ENCODE measurements around the gene CDK14.

Gene CDK14

DNA sequence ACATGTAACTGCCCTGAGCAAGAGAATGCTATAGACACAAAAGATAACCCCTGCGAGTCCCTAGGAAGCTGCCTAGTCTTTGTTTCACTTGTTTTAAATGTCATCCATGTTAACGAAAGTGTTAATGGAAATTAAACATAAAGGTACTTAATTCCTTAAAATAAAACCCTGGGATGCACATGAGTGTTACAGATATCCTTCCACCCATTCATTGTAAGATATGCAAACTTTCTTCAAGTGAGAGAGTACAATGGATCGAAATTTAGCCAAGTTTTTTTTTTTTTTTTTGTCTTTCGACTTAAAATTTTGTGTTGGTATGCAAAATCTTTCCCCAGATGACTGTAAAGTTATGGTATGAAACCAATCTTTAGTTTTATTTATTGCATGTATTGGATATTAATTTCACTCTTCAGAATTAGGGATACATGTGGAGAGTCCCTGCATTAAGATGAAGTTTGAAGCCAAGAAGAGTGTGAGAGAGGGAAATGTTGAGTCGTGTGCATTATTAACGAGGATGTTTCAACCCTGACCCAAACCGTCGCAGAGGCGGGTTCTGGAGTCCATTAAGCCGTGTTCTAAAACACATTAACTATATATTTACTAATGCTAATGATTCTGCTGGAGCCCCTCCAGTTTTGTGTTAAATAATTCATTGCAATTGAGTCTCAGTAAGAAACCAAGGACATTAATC, 1.6 kb downstream of the CDK14 start:
- no peak for DNase-seq

DNA sequence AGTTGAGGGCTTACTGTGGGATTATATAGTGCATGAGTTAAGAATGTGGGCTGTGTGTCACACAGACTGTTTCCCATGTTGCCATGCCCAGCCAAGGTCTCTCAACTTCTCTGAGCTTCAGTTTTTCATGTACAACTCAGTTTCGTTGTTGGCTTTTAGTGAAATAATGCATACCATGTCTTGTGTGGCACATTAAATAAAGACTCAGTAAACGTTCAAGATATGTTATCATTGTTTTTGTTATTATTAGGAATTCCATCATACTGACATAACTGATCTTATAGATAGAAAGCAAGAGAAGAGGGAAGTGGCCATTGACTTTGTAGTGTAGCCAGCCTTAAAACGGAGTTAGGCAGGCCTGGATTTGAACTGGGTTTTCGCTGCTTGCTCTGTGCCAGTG, 2.9 kb downstream of the CDK14 start:
- no peak for DNase-seq

DNA sequence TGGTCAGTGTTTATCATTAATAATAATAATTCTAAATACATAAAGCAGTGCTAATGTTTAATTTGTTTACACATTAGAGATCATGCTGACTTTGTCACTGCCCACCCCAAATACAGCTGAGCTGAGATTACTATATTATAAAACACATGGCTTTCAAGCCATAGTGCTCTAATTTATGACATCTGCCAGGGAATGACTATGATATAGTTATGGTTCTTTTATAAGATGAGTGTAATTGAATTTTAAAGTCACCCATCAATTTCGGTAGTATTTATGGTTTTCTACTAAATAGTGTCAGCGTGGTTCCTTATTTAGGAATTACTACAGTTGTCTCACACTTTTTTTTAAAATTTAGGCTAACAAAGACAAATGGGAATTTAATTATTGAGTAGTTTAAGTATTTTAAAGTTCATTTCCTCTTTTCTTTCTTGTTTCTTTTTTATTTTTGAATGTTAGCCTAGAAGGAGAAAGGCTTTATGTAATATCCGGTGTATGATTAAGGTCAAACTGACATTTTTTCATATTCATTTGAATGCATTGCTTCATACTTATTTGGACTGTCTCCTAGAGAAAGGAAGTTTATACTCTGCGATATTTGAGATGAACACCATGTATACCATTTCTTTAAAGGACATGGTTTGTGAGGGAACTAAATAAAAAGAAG, 3.9 kb downstream of the CDK14 start:
- no peak for DNase-seq

DNA sequence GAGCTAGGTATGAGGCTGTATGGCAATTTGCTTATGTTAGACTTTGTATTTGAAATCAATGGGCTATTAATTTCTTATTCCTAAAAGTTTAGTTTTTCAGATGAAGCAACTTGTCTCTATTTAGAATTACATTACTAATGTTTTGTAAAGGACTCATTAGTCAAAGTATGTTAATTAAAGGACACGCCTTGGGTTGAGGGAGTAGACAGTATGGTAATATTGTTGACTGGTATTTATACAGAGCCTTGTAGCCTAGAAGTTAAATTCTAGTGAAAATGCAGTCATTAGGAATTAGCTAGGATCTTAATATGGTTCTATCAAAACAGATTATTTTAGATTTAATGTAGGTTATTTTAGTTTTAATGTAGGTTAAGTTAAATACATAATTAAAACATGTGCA, 6.2 kb downstream of the CDK14 start:
- DNase-seq = no peak

DNA sequence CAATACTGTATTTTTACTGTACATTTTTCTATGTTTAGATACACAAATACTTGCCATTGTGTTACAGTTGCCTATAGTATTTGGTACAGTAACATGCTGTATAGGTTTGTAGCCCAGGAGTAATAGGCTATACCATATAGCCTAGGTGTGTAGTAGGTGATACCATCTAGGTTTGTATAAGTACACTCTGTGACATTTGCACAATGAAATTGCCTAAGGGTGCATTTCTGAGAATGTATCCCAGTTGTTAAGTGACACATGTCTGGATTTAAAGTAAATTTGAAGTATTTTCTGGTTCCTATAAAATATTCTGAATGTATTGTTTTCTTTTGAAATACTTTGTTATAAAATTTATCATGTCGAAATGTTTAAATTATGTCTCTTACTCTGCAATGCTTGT, 7.2 kb downstream of the CDK14 start:
- no peak for DNase-seq

DNA sequence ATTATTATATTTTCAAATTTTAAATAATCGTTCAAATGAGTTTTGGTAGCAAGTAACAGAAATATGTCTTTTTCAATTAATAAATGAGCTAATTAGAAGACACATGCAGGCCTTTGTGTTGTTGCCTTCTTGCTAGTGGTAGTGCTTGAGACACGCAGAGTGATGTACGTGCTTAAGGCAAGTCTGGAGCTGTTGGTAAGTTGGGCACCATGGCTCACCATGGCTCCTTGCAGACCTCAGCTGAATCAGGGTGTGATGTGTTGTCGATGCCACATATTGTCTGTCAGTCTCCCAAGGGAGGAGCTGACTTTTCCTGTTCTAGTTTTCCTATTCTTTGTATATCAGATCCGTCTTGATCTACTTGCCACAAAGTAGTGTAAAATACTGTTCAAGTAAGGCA, 8.3 kb downstream of the CDK14 start:
- DNase-seq = no peak

DNA sequence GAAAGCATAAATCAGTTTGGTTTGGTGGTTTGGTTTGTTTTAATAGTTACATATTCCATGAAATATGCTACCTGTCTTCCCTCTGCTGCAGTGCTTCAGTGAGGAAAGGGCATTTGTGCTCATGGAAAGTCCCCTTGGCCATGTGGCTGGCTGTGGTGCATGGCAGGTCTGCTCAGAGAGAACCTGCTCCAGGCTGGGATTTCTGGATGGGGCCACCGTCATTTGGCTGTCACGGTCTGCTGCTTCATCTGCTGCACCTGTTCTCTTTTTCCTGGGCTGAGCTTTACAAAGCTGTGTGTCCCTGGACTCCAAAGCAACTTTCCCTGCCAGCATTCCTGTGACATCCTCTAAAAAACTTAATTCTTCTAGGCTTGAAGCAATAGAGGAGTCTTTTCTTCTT, 8.9 kb downstream of the CDK14 start:
- DNase-seq = peak; percentile 69 to 75

DNA sequence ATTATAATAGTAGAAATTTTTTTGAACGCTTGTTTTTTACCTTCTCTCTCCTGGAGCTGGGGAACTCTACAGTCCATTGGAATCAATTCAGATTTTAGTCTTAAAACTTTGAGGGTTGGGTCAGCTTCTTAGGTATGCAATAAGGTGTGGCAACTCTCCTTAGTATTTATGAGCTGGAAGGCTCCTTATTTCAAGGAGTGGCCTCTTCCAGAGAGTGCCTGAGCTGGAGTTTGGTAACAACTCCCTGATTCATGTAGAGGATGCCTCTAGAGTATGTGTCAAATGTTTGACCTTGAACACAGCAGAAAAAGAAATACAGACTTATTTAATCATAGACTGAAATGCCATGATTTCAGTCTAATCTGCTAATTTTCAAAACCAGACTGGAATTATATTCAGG, 11.1 kb downstream of the CDK14 start:
- no peak for DNase-seq

DNA sequence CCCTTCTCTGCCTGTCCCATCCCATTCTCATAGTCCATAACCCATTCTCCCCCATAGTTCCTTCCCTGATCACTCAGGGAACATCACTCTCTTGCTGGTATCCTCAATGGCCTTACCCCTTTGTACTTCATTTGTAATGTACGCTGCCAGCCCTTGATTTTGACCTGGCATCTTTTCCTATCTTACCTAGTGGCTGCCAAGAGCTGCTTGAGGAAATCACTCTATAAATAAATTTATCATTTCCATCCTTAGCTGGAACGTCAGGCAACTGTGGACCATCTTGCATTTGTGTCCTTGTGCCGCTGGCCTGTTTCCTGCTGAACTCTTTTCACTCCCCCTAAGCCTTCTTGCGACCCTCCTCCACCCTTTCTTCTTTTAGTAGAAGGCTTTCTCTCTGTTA, 14.0 kb downstream of the CDK14 start:
- no peak for DNase-seq

DNA sequence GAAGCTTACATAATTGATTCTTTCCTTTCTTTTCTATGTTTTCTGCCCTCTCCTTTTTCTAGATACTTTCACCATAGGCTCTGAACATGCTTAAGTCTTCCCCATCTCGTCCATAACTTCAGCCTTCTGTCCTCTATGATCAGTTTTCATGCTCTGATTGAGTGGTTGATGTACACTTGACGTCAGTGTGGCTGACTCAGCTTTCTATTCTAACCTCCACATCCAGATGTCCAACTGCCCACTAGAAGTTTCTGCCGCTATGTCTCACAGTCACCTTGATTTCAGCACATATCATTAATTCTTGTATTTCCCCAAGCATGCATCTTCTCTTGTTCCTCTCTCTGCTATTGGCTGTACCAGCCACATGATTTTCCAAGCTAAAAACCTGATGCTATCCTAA, 15.0 kb downstream of the CDK14 start:
- no peak for DNase-seq

DNA sequence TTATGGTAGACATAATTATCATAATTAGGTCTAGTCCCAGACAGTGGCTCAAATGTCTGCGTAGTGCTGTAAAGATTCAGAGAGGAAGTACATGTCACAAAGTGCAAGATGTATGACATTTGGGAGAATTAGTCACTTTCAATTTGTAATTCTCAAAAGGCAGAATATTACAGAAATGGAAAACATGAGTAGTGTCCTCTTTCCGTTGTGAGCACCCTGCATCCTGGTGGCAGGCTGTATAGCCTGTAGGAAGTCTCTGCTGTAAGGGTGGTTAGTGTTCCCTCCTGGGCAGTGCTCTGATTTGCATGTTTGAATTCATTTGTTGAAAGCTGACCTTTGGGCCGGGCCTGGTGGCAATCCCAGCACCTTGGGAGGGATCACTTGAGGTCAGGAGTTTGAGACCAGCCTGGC, 17.0 kb downstream of the CDK14 start:
- no peak for DNase-seq

DNA sequence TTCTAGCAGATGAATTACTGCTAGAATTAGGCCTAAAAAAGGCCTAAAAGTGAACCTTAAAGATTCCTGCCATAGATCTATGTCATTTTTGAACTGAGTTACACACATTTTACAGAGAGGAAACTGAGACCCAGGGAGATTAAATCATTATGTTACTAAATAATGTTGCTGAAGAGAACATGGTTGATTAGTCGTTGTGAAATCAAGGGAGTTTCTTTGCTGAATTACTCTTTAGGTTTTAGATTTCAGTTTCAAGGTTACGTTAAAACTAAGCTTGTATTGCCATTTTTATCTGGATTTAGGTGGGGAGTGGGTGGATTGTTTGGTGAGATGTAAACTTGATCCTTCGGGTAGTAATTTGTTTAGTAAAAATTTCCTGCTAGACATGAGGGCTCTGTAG, 21.3 kb downstream of the CDK14 start:
- no peak for DNase-seq

DNA sequence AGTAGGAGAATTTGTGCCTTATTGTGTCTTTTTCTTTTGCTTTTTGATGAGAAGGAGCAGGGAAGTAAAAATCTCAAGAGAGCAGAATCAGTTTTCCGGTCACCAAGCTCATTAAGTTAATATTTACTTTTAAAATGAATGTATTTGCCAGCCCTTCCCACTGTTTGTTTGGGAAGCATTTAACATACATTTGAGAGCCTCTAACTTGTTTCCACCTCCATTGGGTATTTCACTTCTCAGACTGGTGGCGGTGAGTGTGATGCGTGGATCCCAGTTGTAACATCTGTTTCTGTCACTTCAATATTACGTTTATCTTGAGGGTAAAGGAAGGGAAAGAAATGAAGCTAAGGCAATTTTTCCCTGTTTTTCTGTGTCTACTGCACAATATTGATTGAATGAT, 22.8 kb downstream of the CDK14 start:
- DNase-seq = peak in 1 of 2 experiments; percentile 5

DNA sequence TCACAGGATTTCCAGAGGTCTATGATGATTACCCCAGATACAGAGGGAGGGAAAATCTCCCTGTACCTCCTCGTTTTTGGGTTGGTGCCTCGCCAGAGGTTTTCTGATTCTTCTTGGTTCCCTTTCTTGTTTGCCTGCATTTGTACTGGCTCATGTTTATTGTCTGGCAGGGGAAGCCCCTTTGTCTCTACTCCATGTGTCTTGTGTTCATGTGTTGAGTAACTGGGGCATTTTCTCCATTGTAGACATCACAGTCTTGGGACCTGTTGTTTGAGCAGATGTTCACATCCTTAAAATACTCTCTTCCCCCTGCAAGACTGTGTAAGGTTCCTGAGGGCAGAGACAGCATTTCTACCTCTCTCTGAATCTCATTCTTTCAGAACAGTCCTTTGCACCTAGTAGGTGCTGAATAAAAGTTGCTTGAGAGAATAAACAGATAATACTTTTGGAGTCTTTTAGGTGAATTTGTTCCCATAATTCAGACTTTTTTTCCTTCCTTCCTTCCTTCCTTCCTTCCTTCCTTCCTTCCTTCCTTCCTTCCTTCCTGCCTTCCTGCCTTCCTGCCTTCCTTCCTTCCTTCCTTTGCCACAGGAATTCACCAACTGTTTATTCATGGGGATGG, 25.1 kb downstream of the CDK14 start:
- DNase-seq = no peak

DNA sequence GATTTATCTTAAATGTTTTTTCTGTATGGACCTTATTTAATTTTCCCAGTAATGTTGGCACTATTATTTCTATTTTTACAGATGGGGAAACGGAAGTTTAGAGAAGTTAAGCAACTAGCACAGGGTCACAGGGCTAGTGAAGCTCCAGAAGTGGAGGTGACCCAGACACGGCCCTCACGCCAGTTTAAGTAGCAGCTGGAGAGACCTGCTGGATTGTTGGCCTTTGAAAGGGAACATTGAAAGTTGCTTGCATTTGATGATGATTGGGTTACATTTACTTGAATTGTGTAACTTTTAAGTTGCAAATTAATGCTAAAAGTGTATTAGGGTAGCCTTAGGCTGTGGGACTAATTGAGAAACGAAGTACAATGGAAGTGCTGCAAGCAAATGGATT, 25.6 kb downstream of the CDK14 start:
- no peak for DNase-seq

DNA sequence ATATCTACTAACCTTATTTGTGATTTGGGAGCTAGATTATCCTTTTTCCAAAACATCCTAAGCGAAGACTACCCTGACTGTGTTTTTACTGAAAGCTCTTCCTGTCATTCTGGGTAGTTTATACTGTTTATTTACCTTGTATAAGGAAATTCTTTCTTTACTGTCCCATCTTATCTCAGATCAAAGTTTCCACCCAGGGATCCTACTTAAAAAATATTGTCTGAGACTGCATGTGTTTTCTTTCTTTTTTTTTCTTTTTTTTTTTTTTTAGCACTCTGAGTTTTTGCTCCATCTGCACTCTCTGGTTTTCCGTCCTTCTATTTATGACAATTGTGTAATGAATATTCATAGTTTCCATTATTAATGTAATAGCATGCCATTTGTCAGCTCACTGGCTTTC, 26.5 kb downstream of the CDK14 start:
- no peak for DNase-seq

DNA sequence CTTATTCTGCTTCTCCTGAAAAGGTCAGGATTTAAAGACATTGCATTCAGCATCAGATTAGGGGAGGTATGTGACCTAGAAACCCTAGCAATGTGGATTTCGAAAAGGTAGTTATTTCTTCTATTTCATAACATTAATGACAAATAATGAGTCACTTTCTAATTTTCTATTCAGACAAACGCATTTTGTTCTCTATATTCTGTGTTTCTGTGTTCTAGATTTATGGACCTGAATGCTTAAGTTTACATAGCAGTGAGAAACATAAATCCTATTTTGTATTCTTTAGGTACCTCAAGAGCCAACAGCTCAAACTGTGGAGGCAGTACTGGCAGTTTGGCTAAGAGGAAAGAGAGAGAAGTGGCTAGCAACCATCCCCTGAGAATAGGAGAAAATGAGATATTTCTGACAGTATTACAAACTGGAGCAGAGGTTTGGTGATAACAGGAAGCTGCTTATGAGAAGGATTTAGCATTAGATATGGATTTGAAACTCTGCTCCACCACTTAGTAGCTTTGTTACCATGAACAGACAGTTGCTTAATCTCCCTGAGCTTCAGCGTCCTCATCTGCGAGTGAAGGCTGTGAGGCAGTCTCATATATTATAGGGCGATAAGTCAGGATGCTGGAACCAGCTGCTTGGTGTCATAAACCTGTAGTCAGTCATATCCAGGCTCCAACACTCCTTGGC, 28.2 kb downstream of the CDK14 start:
- no peak for DNase-seq

DNA sequence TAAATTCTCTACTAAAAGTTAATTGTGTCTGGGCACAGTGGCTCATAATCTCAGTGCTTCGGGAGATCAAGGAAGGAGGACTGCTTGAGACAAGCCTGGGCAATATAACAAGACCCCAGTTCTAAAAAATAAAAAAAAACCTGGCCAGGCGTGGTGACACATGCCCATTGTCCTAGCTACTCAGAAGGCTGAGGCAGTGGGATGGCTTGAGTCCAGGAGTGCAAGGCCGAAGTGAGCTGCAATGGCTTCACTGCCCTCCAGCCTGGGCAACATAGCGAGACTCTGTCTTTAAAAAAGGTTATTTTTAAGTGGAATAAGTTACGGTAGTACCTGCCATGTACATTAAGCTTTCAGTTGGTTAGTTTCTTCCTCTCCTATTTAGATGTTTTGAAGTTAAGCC, 28.9 kb downstream of the CDK14 start:
- peak in 1 of 2 experiments; percentile 1 for DNase-seq

DNA sequence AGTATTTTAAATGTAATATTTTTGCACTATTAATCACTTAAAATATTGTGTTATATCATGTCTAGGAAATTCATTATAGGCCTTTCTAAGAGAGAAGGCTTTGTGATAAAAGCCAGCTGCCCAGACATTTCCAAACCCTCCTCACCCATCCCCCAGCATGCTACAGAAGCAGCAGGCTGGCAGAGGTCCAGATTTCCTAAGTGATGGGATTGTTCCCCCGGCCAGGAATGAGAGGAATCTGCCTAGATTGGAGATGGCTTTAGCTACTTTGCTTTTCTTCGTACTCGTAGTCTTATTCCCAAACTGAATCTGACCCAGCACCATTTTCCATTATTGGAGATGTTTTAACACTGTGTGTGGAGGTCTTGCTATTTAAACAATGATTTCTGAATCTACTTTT, 29.4 kb downstream of the CDK14 start:
- DNase-seq = peak; percentile 39 to 44

DNA sequence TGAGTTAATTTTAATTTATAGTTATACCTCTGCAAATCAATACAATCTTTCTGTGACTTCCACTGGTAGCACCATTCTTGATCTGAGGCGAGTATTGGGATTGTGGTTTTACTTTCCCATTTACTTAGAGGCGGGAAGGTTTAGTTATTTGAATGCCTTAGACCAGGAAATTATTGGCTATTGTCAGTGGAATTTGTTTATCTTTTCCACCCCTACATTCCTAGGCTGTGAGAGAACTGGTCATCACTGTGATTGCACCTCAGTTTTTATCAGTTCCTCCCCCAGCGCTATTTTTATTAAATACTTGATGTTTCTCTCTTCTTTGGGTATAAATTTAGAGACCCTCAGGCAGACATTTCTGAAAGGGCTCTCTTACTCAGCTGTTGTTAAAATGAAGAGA, 29.9 kb downstream of the CDK14 start:
- DNase-seq = no peak

DNA sequence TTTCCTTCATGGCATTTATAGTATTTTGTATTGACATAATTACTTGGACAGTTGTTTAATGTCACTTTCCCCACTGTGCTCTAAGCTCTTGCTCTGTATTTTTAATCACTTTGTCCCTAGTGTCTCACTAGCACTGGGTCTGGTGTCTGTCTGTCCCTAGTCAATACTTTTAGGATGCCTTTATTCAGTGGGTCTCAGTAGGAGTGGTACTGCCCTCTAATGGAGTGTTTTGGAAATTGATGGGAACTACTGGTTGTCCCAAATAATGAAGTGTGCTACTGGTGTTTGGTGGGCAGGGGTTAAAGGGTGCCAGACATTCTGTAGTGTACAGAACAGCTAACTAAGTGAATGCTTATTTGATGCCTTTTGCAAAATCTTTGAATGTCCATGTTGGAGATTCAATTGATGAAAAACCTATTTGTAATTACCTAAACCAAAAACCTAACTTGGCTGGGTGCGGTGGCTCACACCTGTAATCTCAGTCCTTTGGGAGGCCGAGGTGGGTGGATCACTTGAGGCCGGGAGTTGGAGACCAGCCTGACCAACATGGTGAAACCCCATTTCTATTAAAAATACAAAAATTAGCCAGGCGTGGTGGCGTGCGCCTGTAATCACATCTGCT, 33.3 kb downstream of the CDK14 start:
- DNase-seq = peak; percentile 38 to 55

DNA sequence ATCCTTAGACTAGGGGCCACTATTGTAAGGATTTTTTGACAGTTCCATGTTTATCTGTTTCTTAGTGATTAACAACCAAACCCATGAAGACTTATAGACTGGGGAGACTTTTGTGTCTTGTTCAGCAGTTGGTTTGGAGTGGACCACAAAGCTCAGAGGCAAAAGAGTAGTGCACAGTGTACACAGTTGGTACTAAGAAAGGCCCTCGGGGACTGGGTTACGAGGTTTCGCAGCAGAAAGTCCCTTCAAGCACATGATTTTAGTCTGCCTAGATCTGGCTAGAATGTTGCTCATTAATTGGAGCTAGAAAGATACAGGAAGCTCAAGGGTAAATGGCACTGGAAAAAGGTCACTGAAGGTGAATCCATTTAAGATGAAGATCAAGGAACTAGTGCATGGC, 35.4 kb downstream of the CDK14 start:
- DNase-seq = no peak

DNA sequence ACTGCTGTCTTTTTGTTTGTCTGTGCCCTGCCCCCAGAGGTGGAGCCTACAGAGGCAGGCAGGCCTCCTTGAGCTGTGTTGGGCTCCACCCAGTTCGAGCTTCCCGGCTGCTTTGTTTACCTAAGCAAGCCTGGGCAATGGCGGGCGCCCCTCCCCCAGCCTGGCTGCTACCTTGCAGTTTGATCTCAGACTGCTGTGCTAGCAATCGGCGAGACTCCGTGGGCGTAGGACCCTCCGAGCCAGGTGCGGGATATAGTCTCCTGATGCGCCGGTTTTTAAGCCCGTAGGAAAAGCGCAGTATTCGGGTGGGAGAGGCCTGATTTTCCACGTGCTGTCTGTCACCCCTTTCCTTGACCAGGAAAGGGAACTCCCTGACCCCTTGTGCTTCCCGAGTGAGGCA, 43.6 kb downstream of the CDK14 start:
- DNase-seq = peak; percentile 17 to 33

DNA sequence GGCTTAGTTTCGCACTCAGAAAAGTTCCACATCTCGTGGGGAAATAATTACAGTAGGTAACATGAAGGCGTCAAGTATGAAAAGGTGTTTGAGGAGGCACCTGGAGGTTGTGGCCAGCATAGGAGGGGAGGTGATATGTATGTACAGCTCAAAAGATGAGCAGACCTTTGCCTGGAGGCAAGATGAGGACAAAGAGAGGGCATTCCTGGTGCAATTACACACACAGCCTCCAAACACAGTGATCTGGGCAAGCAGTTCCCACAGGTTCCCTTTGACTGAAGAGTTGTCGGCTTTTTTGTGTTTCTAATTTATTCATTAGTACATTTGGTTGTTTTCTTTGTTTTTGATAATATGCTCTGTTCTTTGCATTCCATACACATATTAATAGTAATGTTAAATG, 46.9 kb downstream of the CDK14 start:
- DNase-seq = no peak
